HTERT RPE-1 (cell line): ENCODE data around the gene GPBAR1.

Source experiments
- in situ Hi-C: fragments of 300-500 bp; cut with MboI; formaldehyde crosslinking; loops from 4 replicates; pipeline ENCODE4 v1.14.3; 2020; ENCODE audit warnings: low sequenced_read_pairs

GPBAR1 gene

GRCh38 chr2:218284106-218284811, 23.4 kb downstream of the GPBAR1 start:
- in situ Hi-C loops, result no loop called here

GRCh38 chr2:218285604-218286003, 24.8 kb downstream of the GPBAR1 start:
- in situ Hi-C loops, result no loop called here

GRCh38 chr2:218286570-218287459, 26.0 kb downstream of the GPBAR1 start:
- in situ Hi-C loops, result no loop called here

- in situ Hi-C loops, result no loop called here
These were observed 29.0 kb downstream of the GPBAR1 start for GRCh38 chr2:218289639-218290315.

- in situ Hi-C loops, result no loop called here
These were observed 29.8 kb downstream of the GPBAR1 start for GRCh38 chr2:218290316-218291261.

- in situ Hi-C loops, result no loop called here
These were observed 30.7 kb downstream of the GPBAR1 start for GRCh38 chr2:218291318-218292047.

GRCh38 chr2:218292048-218293014, 31.5 kb downstream of the GPBAR1 start, which contains the start of gene TMBIM1:
Gene TMBIM1 (minus strand): TSS chr2:218292503. CDS start chr2:218282141, 10,362 bp downstream.
- in situ Hi-C loops, result no loop called here

GRCh38 chr2:218293715-218294429, 33.1 kb downstream of the GPBAR1 start:
- in situ Hi-C loops, result no loop called here

GRCh38 chr2:218294430-218295022, 33.7 kb downstream of the GPBAR1 start:
- in situ Hi-C loops, result no loop called here

- in situ Hi-C loops, result no loop called here
These were observed 34.2 kb downstream of the GPBAR1 start for GRCh38 chr2:218295029-218295428.

- in situ Hi-C loops, result no loop called here
These were observed 35.4 kb downstream of the GPBAR1 start for GRCh38 chr2:218296200-218296599.

- in situ Hi-C loops, result no loop called here
These were observed 36.0 kb downstream of the GPBAR1 start for GRCh38 chr2:218296847-218297246.

- in situ Hi-C loops, result no loop called here
These were observed 37.6 kb downstream of the GPBAR1 start for GRCh38 chr2:218298314-218298875.

- in situ Hi-C loops, result no loop called here
These were observed 39.3 kb downstream of the GPBAR1 start for GRCh38 chr2:218300141-218300540.

GRCh38 chr2:218301176-218301819, 40.5 kb downstream of the GPBAR1 start:
- in situ Hi-C loops, result no loop called here

- in situ Hi-C loops, result no loop called here
These were observed 44.6 kb downstream of the GPBAR1 start for GRCh38 chr2:218305383-218305782.
